ENCODE data around the gene TTYH3. TPM values are rescaled to one million over a fixed set of nuclear protein-coding genes. Genes with fewer than 3 reads are reported as not detected.

Gene TTYH3
- total and polyA plus RNA-seq, 2 of the 13 experiments (the other 11 are each of a cell fraction or from before 2014, with no cell fraction given) = 26.3 to 50.0 TPM

DNA sequence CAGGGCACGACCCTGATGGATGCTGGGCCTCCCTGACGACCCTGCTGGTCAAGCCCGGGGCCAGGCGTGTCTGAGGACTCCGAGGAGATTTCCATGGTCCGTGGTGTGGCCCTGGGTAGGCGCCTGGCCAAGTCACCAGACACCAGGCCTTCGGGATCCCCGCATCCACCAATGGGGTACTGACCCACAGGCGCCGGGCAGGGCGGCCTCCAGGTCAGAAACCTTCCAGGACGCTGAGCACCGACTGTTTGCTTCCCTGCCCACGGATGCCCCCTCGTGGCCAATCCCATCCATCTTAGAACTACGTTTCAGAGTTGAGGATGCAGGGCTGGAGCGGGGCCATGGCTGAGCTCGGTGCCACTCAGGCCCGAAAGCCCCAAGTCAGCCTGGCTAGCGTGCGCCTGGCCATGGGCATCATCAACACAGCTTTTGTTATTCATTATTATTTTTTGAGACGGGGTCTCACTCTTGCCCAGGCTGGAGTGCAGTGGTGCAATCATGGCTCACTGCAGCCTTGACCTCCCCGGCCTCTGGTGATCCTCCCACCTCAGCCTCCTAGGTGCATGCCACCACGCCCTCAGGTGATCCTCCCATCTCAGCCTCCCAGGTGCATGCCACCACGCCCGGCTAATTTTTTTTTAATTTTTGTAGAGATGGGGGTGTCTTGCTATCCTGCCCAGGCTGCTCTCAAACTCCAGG lies 49.2 kb downstream of the TTYH3 start (continued):
- TF ChIP-seq ZGPAT (CRISPR knock-in tag; IDR thresholded peaks at IDR 0.05) (no peak), STAG1 (CRISPR knock-in tag; IDR thresholded peaks at IDR 0.05) (peak; percentile 91), HNRNPLL (IDR thresholded peaks at IDR 0.05; ENCODE audit: low read depth, low read length, poor library complexity, severe bottlenecking) (peak; percentile 20), ZNF572 (CRISPR knock-in tag; IDR thresholded peaks at IDR 0.05) (0 out of 2 replicates have a peak, but pooled peaks have one; percentile 40), FOSL1 (CRISPR knock-in tag; IDR thresholded peaks at IDR 0.05; ENCODE audit: borderline replicate concordance) (no peak), TGIF2 (CRISPR knock-in tag; IDR thresholded peaks at IDR 0.05) (no peak), HIVEP1 (CRISPR knock-in tag; IDR thresholded peaks at IDR 0.05) (0 out of 2 replicates have a peak, but pooled peaks have one; percentile 7), FOXP1 (IDR thresholded peaks at IDR 0.05) (no peak), FOXP1 (CRISPR knock-in tag; IDR thresholded peaks at IDR 0.05) (no peak), SSRP1 (CRISPR knock-in tag; IDR thresholded peaks at IDR 0.05) (no peak), NFYB (CRISPR knock-in tag; IDR thresholded peaks at IDR 0.05) (no peak), ELF1 (CRISPR knock-in tag; IDR thresholded peaks at IDR 0.05) (no peak), GTF2F1 (IDR thresholded peaks at IDR 0.05; ENCODE audit: low read length) (no peak), ZSCAN25 (CRISPR knock-in tag; IDR thresholded peaks at IDR 0.05) (no peak), NFE2L1 (CRISPR knock-in tag; IDR thresholded peaks at IDR 0.05; ENCODE audit: borderline replicate concordance) (no peak), GZF1 (CRISPR knock-in tag; IDR thresholded peaks at IDR 0.05) (no peak)
- TF ChIP-seq, protein P1, sequence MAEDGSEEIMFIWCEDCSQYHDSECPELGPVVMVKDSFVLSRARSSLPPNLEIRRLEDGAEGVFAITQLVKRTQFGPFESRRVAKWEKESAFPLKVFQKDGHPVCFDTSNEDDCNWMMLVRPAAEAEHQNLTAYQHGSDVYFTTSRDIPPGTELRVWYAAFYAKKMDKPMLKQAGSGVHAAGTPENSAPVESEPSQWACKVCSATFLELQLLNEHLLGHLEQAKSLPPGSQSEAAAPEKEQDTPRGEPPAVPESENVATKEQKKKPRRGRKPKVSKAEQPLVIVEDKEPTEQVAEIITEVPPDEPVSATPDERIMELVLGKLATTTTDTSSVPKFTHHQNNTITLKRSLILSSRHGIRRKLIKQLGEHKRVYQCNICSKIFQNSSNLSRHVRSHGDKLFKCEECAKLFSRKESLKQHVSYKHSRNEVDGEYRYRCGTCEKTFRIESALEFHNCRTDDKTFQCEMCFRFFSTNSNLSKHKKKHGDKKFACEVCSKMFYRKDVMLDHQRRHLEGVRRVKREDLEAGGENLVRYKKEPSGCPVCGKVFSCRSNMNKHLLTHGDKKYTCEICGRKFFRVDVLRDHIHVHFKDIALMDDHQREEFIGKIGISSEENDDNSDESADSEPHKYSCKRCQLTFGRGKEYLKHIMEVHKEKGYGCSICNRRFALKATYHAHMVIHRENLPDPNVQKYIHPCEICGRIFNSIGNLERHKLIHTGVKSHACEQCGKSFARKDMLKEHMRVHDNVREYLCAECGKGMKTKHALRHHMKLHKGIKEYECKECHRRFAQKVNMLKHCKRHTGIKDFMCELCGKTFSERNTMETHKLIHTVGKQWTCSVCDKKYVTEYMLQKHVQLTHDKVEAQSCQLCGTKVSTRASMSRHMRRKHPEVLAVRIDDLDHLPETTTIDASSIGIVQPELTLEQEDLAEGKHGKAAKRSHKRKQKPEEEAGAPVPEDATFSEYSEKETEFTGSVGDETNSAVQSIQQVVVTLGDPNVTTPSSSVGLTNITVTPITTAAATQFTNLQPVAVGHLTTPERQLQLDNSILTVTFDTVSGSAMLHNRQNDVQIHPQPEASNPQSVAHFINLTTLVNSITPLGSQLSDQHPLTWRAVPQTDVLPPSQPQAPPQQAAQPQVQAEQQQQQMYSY (CRISPR knock-in tag; IDR thresholded peaks at IDR 0.05) = no peak
- TF ChIP-seq, protein P2, sequence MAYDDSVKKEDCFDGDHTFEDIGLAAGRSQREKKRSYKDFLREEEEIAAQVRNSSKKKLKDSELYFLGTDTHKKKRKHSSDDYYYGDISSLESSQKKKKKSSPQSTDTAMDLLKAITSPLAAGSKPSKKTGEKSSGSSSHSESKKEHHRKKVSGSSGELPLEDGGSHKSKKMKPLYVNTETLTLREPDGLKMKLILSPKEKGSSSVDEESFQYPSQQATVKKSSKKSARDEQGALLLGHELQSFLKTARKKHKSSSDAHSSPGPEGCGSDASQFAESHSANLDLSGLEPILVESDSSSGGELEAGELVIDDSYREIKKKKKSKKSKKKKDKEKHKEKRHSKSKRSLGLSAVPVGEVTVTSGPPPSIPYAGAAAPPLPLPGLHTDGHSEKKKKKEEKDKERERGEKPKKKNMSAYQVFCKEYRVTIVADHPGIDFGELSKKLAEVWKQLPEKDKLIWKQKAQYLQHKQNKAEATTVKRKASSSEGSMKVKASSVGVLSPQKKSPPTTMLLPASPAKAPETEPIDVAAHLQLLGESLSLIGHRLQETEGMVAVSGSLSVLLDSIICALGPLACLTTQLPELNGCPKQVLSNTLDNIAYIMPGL (CRISPR knock-in tag; IDR thresholded peaks at IDR 0.05; ENCODE audit: borderline replicate concordance in 1 of 2, low read depth in 1 of 2) = peak in 1 of 2 experiments; percentile 43; a peak in 1 of 4 replicates
- TF ChIP-seq, protein P3, sequence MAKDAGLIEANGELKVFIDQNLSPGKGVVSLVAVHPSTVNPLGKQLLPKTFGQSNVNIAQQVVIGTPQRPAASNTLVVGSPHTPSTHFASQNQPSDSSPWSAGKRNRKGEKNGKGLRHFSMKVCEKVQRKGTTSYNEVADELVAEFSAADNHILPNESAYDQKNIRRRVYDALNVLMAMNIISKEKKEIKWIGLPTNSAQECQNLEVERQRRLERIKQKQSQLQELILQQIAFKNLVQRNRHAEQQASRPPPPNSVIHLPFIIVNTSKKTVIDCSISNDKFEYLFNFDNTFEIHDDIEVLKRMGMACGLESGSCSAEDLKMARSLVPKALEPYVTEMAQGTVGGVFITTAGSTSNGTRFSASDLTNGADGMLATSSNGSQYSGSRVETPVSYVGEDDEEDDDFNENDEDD (CRISPR knock-in tag; IDR thresholded peaks at IDR 0.05; ENCODE audit: borderline replicate concordance) = no peak
- TF ChIP-seq, protein P4, sequence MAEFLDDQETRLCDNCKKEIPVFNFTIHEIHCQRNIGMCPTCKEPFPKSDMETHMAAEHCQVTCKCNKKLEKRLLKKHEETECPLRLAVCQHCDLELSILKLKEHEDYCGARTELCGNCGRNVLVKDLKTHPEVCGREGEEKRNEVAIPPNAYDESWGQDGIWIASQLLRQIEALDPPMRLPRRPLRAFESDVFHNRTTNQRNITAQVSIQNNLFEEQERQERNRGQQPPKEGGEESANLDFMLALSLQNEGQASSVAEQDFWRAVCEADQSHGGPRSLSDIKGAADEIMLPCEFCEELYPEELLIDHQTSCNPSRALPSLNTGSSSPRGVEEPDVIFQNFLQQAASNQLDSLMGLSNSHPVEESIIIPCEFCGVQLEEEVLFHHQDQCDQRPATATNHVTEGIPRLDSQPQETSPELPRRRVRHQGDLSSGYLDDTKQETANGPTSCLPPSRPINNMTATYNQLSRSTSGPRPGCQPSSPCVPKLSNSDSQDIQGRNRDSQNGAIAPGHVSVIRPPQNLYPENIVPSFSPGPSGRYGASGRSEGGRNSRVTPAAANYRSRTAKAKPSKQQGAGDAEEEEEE (CRISPR knock-in tag; IDR thresholded peaks at IDR 0.05; ENCODE audit: borderline replicate concordance) = no peak

All from HepG2 (cell line).